Measurements from ENCODE around the gene ZNF683.

DNA sequence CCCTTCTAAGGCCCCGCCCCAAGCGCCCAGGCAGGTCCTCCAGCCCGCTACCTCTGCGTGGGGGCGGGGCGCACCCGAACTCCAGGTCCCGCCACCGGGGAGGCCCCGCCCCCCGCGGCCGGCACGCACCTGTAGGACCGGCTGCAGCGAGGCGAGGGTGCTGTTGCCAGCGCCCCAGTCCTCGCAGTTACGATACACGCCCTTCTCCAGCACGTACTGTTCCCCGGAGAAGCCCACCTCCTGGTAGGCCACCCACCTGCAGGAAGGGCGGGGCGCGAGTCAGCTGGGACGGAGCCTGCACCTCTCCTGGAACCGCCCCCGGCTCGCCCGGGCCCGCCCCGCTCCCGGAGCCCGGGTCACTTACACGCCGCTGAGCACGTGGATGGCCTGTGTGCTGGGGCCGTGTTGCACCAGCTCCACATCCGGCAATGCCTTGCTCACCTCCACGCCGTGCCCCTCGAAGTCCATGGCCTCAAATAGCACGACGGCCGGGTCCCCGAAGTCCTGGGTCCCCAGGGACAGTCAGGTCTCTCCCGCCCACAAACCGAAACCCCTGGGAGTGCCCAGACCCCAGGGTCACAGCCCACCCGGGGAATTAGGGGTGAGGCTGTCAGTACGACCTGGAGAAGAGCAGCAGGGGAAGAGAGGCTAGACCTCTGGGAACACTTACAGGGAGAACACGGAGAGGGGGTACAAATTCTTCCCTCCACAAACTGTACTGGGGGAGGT lies 35.9 kb downstream of the ZNF683 start:
- TF ChIP-seq POLR2A (IDR thresholded peaks at IDR 0.05; ENCODE audit: low read depth, low read length): no peak
- no peak for TF ChIP-seq EZH2 (IDR thresholded peaks at IDR 0.05; ENCODE audit: borderline replicate concordance, low read depth, low read length, severe bottlenecking)
- TF ChIP-seq, protein P1, sequence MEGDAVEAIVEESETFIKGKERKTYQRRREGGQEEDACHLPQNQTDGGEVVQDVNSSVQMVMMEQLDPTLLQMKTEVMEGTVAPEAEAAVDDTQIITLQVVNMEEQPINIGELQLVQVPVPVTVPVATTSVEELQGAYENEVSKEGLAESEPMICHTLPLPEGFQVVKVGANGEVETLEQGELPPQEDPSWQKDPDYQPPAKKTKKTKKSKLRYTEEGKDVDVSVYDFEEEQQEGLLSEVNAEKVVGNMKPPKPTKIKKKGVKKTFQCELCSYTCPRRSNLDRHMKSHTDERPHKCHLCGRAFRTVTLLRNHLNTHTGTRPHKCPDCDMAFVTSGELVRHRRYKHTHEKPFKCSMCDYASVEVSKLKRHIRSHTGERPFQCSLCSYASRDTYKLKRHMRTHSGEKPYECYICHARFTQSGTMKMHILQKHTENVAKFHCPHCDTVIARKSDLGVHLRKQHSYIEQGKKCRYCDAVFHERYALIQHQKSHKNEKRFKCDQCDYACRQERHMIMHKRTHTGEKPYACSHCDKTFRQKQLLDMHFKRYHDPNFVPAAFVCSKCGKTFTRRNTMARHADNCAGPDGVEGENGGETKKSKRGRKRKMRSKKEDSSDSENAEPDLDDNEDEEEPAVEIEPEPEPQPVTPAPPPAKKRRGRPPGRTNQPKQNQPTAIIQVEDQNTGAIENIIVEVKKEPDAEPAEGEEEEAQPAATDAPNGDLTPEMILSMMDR (IDR thresholded peaks at IDR 0.05; ENCODE audit: extremely low read depth in 1 of 2, insufficient read depth in 1 of 2, low read depth in 1 of 2, low read length in 2 of 2): no peak
- TF ChIP-seq POLR2AphosphoS5 (IDR thresholded peaks at IDR 0.05; ENCODE audit: insufficient read depth, low read depth, low read length): no peak
- no peak for TF ChIP-seq MYC (IDR thresholded peaks at IDR 0.05; ENCODE audit: low read depth, low read length)

Data from endothelial cell of umbilical vein (primary cell).